Parathyroid adenoma (tissue), 2 donors: Measurements from ENCODE around the gene SATB1.

Experiments used
- H2AFZ ChIP-seq: fragments of 300-600 bp; sonication (generic); one replicate; pipeline ENCODE4 v1.7.0; 2017; ENCODE audit warnings: antibody characterized with exemption, mild to moderate bottlenecking
- H3K27ac ChIP-seq: fragments of 300-600 bp; sonication (generic); one replicate; pipeline ENCODE4 v1.7.0; 2017
- H3K27me3 ChIP-seq: fragments of 300-600 bp; sonication (generic); one replicate; pipeline ENCODE4 v1.7.0; 2017; ENCODE audit warnings: low read length; ENCODE audit not compliant: control insufficient read depth, insufficient read depth
- H3K36me3 ChIP-seq: fragments of 300-600 bp; sonication (generic); one replicate; pipeline ENCODE4 v1.7.0; 2017; ENCODE audit warnings: low read length; ENCODE audit not compliant: control insufficient read depth, insufficient read depth
- H3K4me1 ChIP-seq: fragments of 300-600 bp; sonication (generic); one replicate; pipeline ENCODE4 v1.7.0; 2017; ENCODE audit warnings: control low read depth
- H3K4me2 ChIP-seq: fragments of 300-600 bp; sonication (generic); one replicate; pipeline ENCODE4 v1.7.0; 2017; ENCODE audit warnings: low read length
- H3K4me3 ChIP-seq: fragments of 300-600 bp; sonication (generic); one replicate; pipeline ENCODE4 v1.7.0; 2017; ENCODE audit warnings: low read depth, low read length
- H3K79me2 ChIP-seq: fragments of 300-600 bp; sonication (generic); one replicate; pipeline ENCODE4 v1.7.0; 2017; ENCODE audit warnings: control low read depth
- H3K9ac ChIP-seq: fragments of 300-600 bp; sonication (generic); one replicate; pipeline ENCODE4 v1.7.0; 2017; ENCODE audit warnings: mild to moderate bottlenecking
- H3K9me3 ChIP-seq: fragments of 300-600 bp; sonication (generic); one replicate; pipeline ENCODE4 v1.7.0; 2017; ENCODE audit warnings: low read length; ENCODE audit not compliant: control insufficient read depth
- TF ChIP-seq, protein P1 (sequence below): fragments of 300-600 bp; sonication (generic); IDR thresholded peaks from one replicate; pipeline ENCODE4 v1.7.0; 2017; ENCODE audit warnings: antibody characterized with exemption, mild to moderate bottlenecking
- donor health status: primary hyperparathyroidism.

The SATB1 gene

DNA sequence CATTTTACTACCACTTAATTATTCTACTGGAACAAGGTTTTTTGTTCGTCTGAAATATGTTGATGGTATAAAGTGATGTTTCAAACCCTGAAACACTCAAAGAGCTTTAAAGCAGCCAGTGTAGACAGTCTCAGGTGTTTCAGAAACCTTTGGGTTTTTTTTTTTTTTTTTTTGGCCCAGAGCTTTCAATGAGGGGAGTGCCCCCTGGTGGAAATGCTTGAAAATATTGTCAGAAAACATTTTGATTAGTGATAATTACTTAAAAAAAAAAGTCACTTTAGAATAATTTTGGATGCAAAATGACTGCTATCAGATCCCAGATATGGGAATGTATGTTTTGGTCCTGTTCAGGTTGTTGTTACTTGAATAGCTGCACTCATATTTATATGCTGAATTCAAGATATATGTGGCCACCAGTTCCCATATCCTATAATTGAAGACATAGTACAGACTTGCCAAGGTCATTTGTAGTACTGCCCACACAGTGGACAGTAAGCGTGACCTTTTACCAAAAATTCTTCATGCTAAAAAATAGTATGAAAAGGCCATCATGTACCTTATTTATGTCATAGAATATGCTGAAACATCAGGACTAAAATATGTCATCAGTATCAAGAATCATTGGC lies 35.9 kb downstream of the SATB1 start:
- no peaks in the 10 kb centered on the region for H3K9me3 ChIP-seq
- TF ChIP-seq, protein P1, sequence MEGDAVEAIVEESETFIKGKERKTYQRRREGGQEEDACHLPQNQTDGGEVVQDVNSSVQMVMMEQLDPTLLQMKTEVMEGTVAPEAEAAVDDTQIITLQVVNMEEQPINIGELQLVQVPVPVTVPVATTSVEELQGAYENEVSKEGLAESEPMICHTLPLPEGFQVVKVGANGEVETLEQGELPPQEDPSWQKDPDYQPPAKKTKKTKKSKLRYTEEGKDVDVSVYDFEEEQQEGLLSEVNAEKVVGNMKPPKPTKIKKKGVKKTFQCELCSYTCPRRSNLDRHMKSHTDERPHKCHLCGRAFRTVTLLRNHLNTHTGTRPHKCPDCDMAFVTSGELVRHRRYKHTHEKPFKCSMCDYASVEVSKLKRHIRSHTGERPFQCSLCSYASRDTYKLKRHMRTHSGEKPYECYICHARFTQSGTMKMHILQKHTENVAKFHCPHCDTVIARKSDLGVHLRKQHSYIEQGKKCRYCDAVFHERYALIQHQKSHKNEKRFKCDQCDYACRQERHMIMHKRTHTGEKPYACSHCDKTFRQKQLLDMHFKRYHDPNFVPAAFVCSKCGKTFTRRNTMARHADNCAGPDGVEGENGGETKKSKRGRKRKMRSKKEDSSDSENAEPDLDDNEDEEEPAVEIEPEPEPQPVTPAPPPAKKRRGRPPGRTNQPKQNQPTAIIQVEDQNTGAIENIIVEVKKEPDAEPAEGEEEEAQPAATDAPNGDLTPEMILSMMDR, result peak; percentile 65
- no peak overlapping the region for H3K9ac ChIP-seq
- no peaks in the 10 kb centered on the region for H3K4me1 ChIP-seq
- no peak overlapping the region for H3K4me2 ChIP-seq
- H3K4me3 ChIP-seq, result no peak overlapping the region
- no peak overlapping the region for H3K27ac ChIP-seq
- no peaks in the 10 kb centered on the region for H3K27me3 ChIP-seq
- no peak overlapping the region for H2AFZ ChIP-seq
- H3K36me3 ChIP-seq, result no peaks in the 10 kb centered on the region
- H3K79me2 ChIP-seq, result no peaks in the 10 kb centered on the region

DNA sequence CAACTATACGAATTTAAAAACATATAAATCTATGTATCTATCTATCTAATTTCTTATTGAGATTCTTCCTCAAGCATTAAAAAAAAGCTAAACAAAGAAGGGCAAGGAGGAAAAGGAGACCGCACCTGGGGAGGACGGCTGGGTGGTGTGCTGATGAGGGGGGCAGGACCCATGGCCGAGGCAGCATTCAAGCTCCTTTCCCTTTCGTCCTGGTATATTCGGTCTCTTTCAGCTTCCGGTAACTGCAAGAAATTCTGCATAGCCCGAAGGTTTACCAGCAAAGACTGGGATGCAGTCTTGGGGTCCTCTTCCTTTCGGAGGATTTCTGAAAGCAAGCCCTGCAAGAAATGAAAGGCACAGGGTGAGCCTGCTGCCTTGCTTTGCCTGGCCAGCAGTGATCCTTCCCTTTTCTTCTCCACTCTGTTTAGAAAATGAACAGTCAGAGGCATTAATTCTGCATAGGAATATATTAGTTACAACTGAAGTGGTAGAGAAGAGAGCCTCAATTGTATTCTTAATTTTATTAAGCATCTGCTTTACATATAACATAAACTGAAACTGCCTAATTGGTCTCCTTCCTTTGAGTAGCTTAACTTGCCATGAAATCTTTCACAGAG lies 38.8 kb downstream of the SATB1 start:
- no peaks in the 10 kb centered on the region for H3K27me3 ChIP-seq
- no peaks in the 10 kb centered on the region for H3K79me2 ChIP-seq
- TF ChIP-seq, protein P1, result no peak
- no peaks in the 10 kb centered on the region for H3K4me1 ChIP-seq
- H3K27ac ChIP-seq, result no peak overlapping the region
- H2AFZ ChIP-seq, result no peak overlapping the region
- no peaks in the 10 kb centered on the region for H3K36me3 ChIP-seq
- no peaks in the 10 kb centered on the region for H3K9me3 ChIP-seq
- H3K4me2 ChIP-seq, result no peak overlapping the region
- no peak overlapping the region for H3K9ac ChIP-seq
- no peak overlapping the region for H3K4me3 ChIP-seq

DNA sequence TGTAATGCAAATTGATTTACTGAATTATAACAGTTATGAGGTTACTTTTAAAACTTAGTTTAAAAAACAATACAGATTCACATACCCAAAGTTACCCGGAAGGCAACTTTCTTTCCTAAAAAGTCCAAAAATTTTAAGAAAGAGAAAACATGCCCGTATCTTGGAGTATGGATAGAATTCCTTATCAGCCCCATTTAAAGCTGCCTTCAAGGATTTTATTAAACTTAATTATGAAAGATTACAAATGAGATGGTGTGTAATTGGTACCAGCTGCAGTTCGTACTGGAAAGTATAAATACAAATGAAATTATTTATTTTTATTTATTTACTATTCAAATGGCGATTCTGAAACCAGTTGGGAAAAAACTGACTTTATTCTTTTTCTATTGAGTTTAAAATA lies 39.4 kb downstream of the SATB1 start:
- H3K9ac ChIP-seq, result no peak overlapping the region
- H3K4me2 ChIP-seq, result no peak overlapping the region
- no peak overlapping the region for H2AFZ ChIP-seq
- TF ChIP-seq, protein P1, result no peak
- no peak overlapping the region for H3K4me3 ChIP-seq
- H3K79me2 ChIP-seq, result no peaks in the 10 kb centered on the region
- H3K36me3 ChIP-seq, result no peaks in the 10 kb centered on the region
- no peak overlapping the region for H3K27ac ChIP-seq
- no peaks in the 10 kb centered on the region for H3K27me3 ChIP-seq
- no peaks in the 10 kb centered on the region for H3K9me3 ChIP-seq
- H3K4me1 ChIP-seq, result no peaks in the 10 kb centered on the region

DNA sequence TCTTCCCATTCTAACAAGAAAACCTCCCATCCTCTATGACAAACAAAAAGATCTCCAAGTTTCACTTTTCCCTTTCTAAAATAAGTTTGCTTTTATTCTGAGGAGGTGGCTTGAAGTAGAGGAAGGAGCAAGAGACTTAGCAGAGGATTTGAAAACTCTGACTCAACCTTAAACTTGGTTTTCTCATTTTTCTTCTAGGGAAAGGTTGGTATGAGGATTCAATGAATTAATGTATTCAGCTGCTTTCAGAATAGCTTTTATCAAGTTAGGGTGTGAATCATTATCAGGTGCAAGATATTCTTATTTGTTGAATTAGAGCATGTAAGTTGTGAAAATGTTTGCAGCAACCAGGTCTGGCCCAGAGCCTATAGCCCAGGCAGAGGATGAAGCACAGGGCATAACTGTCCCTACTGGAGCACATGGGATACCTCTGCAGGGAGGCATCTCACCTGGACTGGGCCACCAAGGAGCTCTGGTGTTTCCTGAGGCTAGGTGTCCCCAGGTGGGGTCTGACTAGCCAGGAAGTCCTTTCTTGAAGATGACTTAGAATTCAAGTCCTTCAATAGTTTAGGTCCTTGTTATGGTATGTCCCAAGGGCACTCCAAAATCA lies 42.3 kb downstream of the SATB1 start:
- H3K27ac ChIP-seq, result no peak overlapping the region
- H3K36me3 ChIP-seq, result no peaks in the 10 kb centered on the region
- TF ChIP-seq, protein P1, result no peak
- peaks cover 2% of the 10 kb centered on the region for H3K4me1 ChIP-seq
- H3K79me2 ChIP-seq, result no peaks in the 10 kb centered on the region
- no peak overlapping the region for H3K4me3 ChIP-seq
- H3K9ac ChIP-seq, result no peak overlapping the region
- H3K4me2 ChIP-seq, result no peak overlapping the region
- H3K9me3 ChIP-seq, result no peaks in the 10 kb centered on the region
- no peaks in the 10 kb centered on the region for H3K27me3 ChIP-seq
- H2AFZ ChIP-seq, result no peak overlapping the region
